ENCODE measurements around the gene ELMO1.

Gene ELMO1

DNA sequence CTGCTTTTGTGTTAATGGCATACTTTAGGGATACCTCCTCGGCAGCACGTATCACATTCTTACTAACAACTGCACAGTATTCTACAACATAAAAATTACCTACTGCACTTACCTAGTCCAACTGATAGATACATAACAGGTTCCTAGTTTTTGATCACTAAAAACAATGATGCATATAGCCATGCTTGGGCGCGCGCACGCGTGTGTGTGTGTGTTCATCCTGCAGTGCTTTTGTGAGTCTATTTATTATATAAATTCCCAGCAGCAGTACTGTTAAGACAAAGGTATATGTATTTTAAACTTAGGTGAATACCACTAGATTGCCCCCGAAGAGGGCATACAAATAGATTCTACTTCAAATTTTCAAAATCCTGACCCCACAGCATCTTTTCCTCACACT, 181.4 kb downstream of the ELMO1 start:
- no peaks in the 10 kb centered on the region for H3K27me3 ChIP-seq (ENCODE audit: insufficient read depth, low read length)
- H3K4me1 ChIP-seq (ENCODE audit: insufficient read depth, low read length) = no peaks in the 10 kb centered on the region
- no peaks in the 10 kb centered on the region for H3K36me3 ChIP-seq (ENCODE audit: insufficient read depth, low read depth, low read length)
- no peak overlapping the region for H3K4me3 ChIP-seq (ENCODE audit: low read length)
- no peak overlapping the region for H3K27ac ChIP-seq (ENCODE audit: low read length)
- no peaks in the 10 kb centered on the region for H3K9me3 ChIP-seq (ENCODE audit: insufficient read depth, low read depth, low read length)
- H3K9ac ChIP-seq (ENCODE audit: low read depth, low read length) = no peak overlapping the region

- Histone ChIP-seq H3K27ac (ENCODE audit: low read length) (no peak overlapping the region), H3K4me3 (ENCODE audit: low read length) (no peak overlapping the region), H3K27me3 (ENCODE audit: insufficient read depth, low read length) (no peaks in the 10 kb centered on the region), H3K36me3 (ENCODE audit: insufficient read depth, low read depth, low read length) (no peaks in the 10 kb centered on the region), H3K9ac (ENCODE audit: low read depth, low read length) (no peak overlapping the region), H3K9me3 (ENCODE audit: insufficient read depth, low read depth, low read length) (no peaks in the 10 kb centered on the region), H3K4me1 (ENCODE audit: insufficient read depth, low read length) (no peaks in the 10 kb centered on the region)
Measured at GRCh38 chr7:37265876-37266275, 182.8 kb downstream of the ELMO1 start.

DNA sequence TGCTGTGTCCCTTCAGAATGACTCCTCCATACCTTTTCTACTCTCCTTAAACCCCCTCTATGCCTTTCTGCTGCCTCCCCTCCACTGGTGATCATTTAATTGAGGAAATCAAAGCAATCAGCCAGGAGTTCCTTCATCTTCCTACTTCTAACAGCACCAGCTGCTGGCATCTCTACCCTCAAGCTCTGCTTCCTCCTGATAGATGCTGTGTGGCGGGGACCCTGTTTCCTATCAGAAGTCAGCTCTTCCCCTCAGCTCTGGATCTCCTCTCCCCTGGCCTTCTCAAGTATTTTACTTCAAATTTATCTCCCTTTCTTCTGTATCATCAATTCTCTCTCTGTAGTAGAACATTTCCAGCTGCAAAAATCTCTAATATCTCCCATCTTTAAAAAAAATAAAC, 183.7 kb downstream of the ELMO1 start:
- Histone ChIP-seq H3K4me3 (ENCODE audit: low read length) (no peak overlapping the region), H3K4me1 (ENCODE audit: insufficient read depth, low read length) (no peaks in the 10 kb centered on the region), H3K9me3 (ENCODE audit: insufficient read depth, low read depth, low read length) (no peaks in the 10 kb centered on the region), H3K9ac (ENCODE audit: low read depth, low read length) (no peak overlapping the region), H3K27me3 (ENCODE audit: insufficient read depth, low read length) (no peaks in the 10 kb centered on the region), H3K27ac (ENCODE audit: low read length) (no peak overlapping the region), H3K36me3 (ENCODE audit: insufficient read depth, low read depth, low read length) (no peaks in the 10 kb centered on the region)

DNA sequence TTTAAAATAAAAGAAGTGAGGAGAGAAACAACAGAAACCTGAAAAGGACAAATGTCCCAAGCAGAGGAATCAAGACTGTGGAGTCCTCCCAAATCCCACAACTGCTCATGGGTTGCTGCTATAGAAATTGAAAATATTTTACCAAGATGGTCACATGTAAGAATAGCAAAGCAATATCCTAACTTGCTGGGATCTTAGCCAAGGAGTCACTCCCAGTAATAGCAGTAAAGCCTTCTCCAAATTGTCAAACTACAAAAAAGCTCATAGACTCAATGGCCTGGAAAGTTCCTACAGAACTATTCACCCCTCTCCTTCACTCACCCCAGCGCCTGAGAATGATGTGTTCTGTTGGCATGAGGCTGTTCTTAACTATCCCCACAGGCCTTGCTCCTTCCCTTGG, 186.5 kb downstream of the ELMO1 start:
- H3K4me3 ChIP-seq (ENCODE audit: low read length) = no peak overlapping the region
- no peaks in the 10 kb centered on the region for H3K4me1 ChIP-seq (ENCODE audit: insufficient read depth, low read length)
- H3K9ac ChIP-seq (ENCODE audit: low read depth, low read length) = no peak overlapping the region
- no peaks in the 10 kb centered on the region; the same call in 1 of the 2 replicates for H3K36me3 ChIP-seq (ENCODE audit: insufficient read depth, low read depth, low read length)
- H3K27me3 ChIP-seq (ENCODE audit: insufficient read depth, low read length) = no peaks in the 10 kb centered on the region
- H3K9me3 ChIP-seq (ENCODE audit: insufficient read depth, low read depth, low read length) = no peaks in the 10 kb centered on the region
- no peak overlapping the region for H3K27ac ChIP-seq (ENCODE audit: low read length)

- Histone ChIP-seq H3K9ac (ENCODE audit: low read depth, low read length) (no peak overlapping the region), H3K4me1 (ENCODE audit: insufficient read depth, low read length) (no peaks in the 10 kb centered on the region; the same call in 1 of the 2 replicates), H3K9me3 (ENCODE audit: insufficient read depth, low read depth, low read length) (no peaks in the 10 kb centered on the region), H3K36me3 (ENCODE audit: insufficient read depth, low read depth, low read length) (no peaks in the 10 kb centered on the region; the same call in 1 of the 2 replicates), H3K27me3 (ENCODE audit: insufficient read depth, low read length) (no peaks in the 10 kb centered on the region), H3K27ac (ENCODE audit: low read length) (no peak overlapping the region), H3K4me3 (ENCODE audit: low read length) (no peak overlapping the region)
Measured at GRCh38 chr7:37259319-37259821, 189.3 kb downstream of the ELMO1 start.

- no peak overlapping the region for H3K9ac ChIP-seq (ENCODE audit: low read depth, low read length)
- H3K27me3 ChIP-seq (ENCODE audit: insufficient read depth, low read length) = no peaks in the 10 kb centered on the region
- H3K36me3 ChIP-seq (ENCODE audit: insufficient read depth, low read depth, low read length) = no peaks in the 10 kb centered on the region; the same call in 1 of the 2 replicates
- no peak overlapping the region for H3K27ac ChIP-seq (ENCODE audit: low read length)
- no peak overlapping the region for H3K4me3 ChIP-seq (ENCODE audit: low read length)
- no peaks in the 10 kb centered on the region; the same call in 1 of the 2 replicates for H3K4me1 ChIP-seq (ENCODE audit: insufficient read depth, low read length)
- no peaks in the 10 kb centered on the region for H3K9me3 ChIP-seq (ENCODE audit: insufficient read depth, low read depth, low read length)
Measured at GRCh38 chr7:37256631-37257030, 192.0 kb downstream of the ELMO1 start.

GRCh38 chr7:37255327-37255944, 193.2 kb downstream of the ELMO1 start:
- peaks cover 2% of the 10 kb centered on the region; the same call in 1 of the 2 replicates for H3K4me1 ChIP-seq (ENCODE audit: insufficient read depth, low read length)
- H3K27ac ChIP-seq (ENCODE audit: low read length) = no peak overlapping the region
- no peaks in the 10 kb centered on the region for H3K9me3 ChIP-seq (ENCODE audit: insufficient read depth, low read depth, low read length)
- no peak overlapping the region for H3K4me3 ChIP-seq (ENCODE audit: low read length)
- H3K9ac ChIP-seq (ENCODE audit: low read depth, low read length) = no peak overlapping the region
- no peaks in the 10 kb centered on the region; the same call in 1 of the 2 replicates for H3K36me3 ChIP-seq (ENCODE audit: insufficient read depth, low read depth, low read length)
- no peaks in the 10 kb centered on the region for H3K27me3 ChIP-seq (ENCODE audit: insufficient read depth, low read length)

- H3K4me1 ChIP-seq (ENCODE audit: insufficient read depth, low read length) = peaks cover 21% of the 10 kb centered on the region
- H3K9ac ChIP-seq (ENCODE audit: low read depth, low read length) = no peak overlapping the region
- H3K9me3 ChIP-seq (ENCODE audit: insufficient read depth, low read depth, low read length) = no peaks in the 10 kb centered on the region
- H3K27ac ChIP-seq (ENCODE audit: low read length) = no peak overlapping the region
- no peaks in the 10 kb centered on the region for H3K36me3 ChIP-seq (ENCODE audit: insufficient read depth, low read depth, low read length)
- H3K4me3 ChIP-seq (ENCODE audit: low read length) = no peak overlapping the region
- no peaks in the 10 kb centered on the region for H3K27me3 ChIP-seq (ENCODE audit: insufficient read depth, low read length)
Measured at GRCh38 chr7:37251222-37251621, 197.4 kb downstream of the ELMO1 start.

DNA sequence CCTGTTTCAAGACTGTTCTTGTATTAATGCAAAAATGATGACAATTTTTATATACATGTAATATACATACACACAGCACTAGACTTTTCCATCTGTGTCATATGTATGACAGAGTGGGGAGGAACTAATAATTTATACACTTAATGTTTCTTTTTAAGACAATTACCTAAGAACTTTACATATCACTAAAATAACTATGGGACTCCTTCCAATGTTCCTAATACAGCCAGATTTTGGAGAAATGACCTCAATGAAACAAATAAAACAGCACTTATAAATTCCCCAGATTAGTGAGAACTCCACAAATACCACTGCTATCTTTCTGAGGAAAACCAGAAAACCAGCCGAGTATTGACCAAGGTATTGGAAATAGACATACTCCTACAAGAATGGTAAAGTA, 199.4 kb downstream of the ELMO1 start:
- H3K4me3 ChIP-seq (ENCODE audit: low read length) = peak overlapping the region; percentile 36; the same call in 1 of the 2 replicates
- H3K27ac ChIP-seq (ENCODE audit: low read length) = peak overlapping the region; percentile 89
- H3K4me1 ChIP-seq (ENCODE audit: insufficient read depth, low read length) = peaks cover 21% of the 10 kb centered on the region
- H3K27me3 ChIP-seq (ENCODE audit: insufficient read depth, low read length) = no peaks in the 10 kb centered on the region
- no peaks in the 10 kb centered on the region for H3K36me3 ChIP-seq (ENCODE audit: insufficient read depth, low read depth, low read length)
- H3K9ac ChIP-seq (ENCODE audit: low read depth, low read length) = peak overlapping the region; percentile 76; the same call in 1 of the 2 replicates
- H3K9me3 ChIP-seq (ENCODE audit: insufficient read depth, low read depth, low read length) = no peaks in the 10 kb centered on the region

- peaks cover 22% of the 10 kb centered on the region for H3K4me1 ChIP-seq (ENCODE audit: insufficient read depth, low read length)
- no peaks in the 10 kb centered on the region for H3K36me3 ChIP-seq (ENCODE audit: insufficient read depth, low read depth, low read length)
- H3K27me3 ChIP-seq (ENCODE audit: insufficient read depth, low read length) = no peaks in the 10 kb centered on the region
- peak overlapping the region; percentile 47 for H3K4me3 ChIP-seq (ENCODE audit: low read length)
- no peaks in the 10 kb centered on the region for H3K9me3 ChIP-seq (ENCODE audit: insufficient read depth, low read depth, low read length)
- peak overlapping the region; percentile 80; the same call in 1 of the 2 replicates for H3K9ac ChIP-seq (ENCODE audit: low read depth, low read length)
- H3K27ac ChIP-seq (ENCODE audit: low read length) = peak overlapping the region; percentile 95
Measured at GRCh38 chr7:37248396-37248861, 200.2 kb downstream of the ELMO1 start.

DNA sequence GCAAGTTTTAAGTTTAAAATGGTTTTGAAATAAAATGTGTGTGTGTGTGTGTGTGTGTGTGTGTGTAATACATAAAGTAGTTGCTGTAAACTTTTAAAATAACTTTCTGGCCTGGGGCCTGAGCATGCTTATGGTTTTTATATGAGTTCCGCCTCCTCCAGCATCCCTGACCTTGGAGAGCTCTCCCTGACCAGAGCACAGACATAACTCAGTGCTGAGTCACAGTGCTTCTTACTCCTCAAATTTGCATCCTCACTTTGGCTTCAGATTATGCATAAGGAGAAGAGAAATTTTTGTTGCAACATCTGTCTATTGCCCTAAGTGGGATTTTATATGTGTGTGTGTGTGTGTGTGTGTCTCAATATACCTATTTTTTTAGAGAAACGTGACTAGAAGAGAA, 200.8 kb downstream of the ELMO1 start:
- no peaks in the 10 kb centered on the region for H3K9me3 ChIP-seq (ENCODE audit: insufficient read depth, low read depth, low read length)
- H3K27ac ChIP-seq (ENCODE audit: low read length) = peak overlapping the region; percentile 95
- no peaks in the 10 kb centered on the region for H3K27me3 ChIP-seq (ENCODE audit: insufficient read depth, low read length)
- H3K36me3 ChIP-seq (ENCODE audit: insufficient read depth, low read depth, low read length) = no peaks in the 10 kb centered on the region
- H3K4me1 ChIP-seq (ENCODE audit: insufficient read depth, low read length) = peaks cover 26% of the 10 kb centered on the region
- H3K9ac ChIP-seq (ENCODE audit: low read depth, low read length) = peak overlapping the region; percentile 80
- H3K4me3 ChIP-seq (ENCODE audit: low read length) = peak overlapping the region; percentile 47; the same call in 1 of the 2 replicates

DNA sequence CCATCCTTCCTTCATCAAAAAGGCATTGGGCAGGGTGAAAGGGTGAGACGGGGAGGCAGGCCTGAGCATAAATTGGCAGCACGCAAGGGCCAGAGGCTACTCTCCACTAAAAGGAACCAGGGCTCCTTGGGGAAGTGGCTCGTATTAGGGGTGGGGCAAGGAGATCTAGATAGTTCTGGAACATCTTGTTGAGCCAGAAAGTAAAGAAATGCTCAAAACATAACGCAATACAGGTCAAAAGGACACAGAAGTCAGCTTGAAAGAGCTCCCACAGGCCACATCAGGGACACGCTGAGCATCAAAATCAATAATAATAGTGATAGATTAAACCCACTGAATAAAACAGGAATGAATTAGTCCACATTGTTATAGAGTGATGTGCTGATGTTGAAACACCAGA, 203.1 kb downstream of the ELMO1 start:
- Histone ChIP-seq H3K27ac (ENCODE audit: low read length) (no peak overlapping the region), H3K27me3 (ENCODE audit: insufficient read depth, low read length) (no peaks in the 10 kb centered on the region), H3K4me1 (ENCODE audit: insufficient read depth, low read length) (peaks cover 24% of the 10 kb centered on the region), H3K4me3 (ENCODE audit: low read length) (no peak overlapping the region), H3K9ac (ENCODE audit: low read depth, low read length) (no peak overlapping the region), H3K36me3 (ENCODE audit: insufficient read depth, low read depth, low read length) (no peaks in the 10 kb centered on the region), H3K9me3 (ENCODE audit: insufficient read depth, low read depth, low read length) (peaks cover 3% of the 10 kb centered on the region; the same call in 1 of the 2 replicates)

Data from iPS-20b (cell line).